ENCODE data around the gene CENPQ.

The CENPQ gene

GRCh38 chr6:49539102-49539501 lies 75.9 kb downstream of the CENPQ start:
- no peak overlapping the region for H3K4me3 ChIP-seq (ENCODE audit: low read depth, low read length)

- H3K4me3 ChIP-seq (ENCODE audit: low read depth, low read length): no peak overlapping the region
These were observed 77.4 kb downstream of the CENPQ start for GRCh38 chr6:49540614-49541013.

GRCh38 chr6:49541210-49541724 lies 78.1 kb downstream of the CENPQ start:
- H3K4me3 ChIP-seq (ENCODE audit: low read depth, low read length): no peak overlapping the region

DNA sequence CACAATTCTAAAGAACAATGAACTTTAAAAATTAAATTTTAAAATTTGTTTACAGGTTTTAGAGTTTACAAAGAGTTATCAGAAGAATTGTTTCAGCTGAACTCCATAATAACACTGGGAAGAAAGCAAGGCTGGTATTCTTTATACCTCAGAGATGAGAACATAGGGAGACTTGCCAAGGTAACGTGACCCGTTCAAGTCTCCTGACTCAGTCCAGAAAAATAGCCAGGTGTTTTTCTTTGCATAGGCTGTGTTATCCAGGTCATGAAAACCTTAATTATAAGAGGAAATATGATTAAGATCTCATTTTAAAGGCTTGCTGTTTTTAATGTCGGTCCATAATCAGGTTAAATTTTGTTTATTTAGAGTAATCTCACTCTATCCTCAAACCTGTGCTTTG lies 78.8 kb downstream of the CENPQ start:
- no peak overlapping the region for H3K4me3 ChIP-seq (ENCODE audit: low read depth, low read length)
